Activated naive CD4-positive, alpha-beta T cell (primary cell): ENCODE data around the gene SPANXB1.
"Not testable (repeated sequence)": the region's sequence is repeated elsewhere in the genome, so short reads cannot be mapped to it uniquely, and the experiment has no call there.

Source experiments
- DNase-seq, 4 experiments: peaks; one replicate each; lab custom pipeline; 2025; lab: John Stamatoyannopoulos, UW

The SPANXB1 gene

GRCh38 chrX:141002568-141002967, at the start of gene SPANXB1:
SPANXB1 (plus strand) TSS chrX:141002594; CDS start chrX:141002694, 100 bp downstream.
- not testable (repeated sequence) for DNase-seq

GRCh38 chrX:140967036-140967435, 35.4 kb upstream of the SPANXB1 start:
- DNase-seq = no peak

GRCh38 chrX:140971099-140971795, 31.1 kb upstream of the SPANXB1 start:
- DNase-seq = no peak

- DNase-seq = no peak
Measured at GRCh38 chrX:140975472-140975871, 26.9 kb upstream of the SPANXB1 start.

GRCh38 chrX:140980271-140980670, 22.1 kb upstream of the SPANXB1 start:
- no peak for DNase-seq

- no peak for DNase-seq
Measured at GRCh38 chrX:140983730-140984129, 18.7 kb upstream of the SPANXB1 start.

GRCh38 chrX:141005243-141005642, 2.8 kb downstream of the SPANXB1 start:
- not testable (repeated sequence) for DNase-seq

GRCh38 chrX:141044246-141044645, 41.9 kb downstream of the SPANXB1 start:
- DNase-seq = not testable (repeated sequence)

GRCh38 chrX:141049878-141050277, 47.5 kb downstream of the SPANXB1 start:
- DNase-seq = not testable (repeated sequence)

GRCh38 chrX:141052098-141052497, 49.7 kb downstream of the SPANXB1 start:
- not testable (repeated sequence) for DNase-seq
